Pancreas (tissue), 10 donors: ENCODE data around the gene IL26. TPM values are rescaled to one million over a fixed set of nuclear protein-coding genes. Genes with fewer than 3 reads are reported as not detected.

Source experiments
- ATAC-seq, 4 donors: fragments of 200-7000 bp; cut with Tn5 transposase; one replicate each; pipeline versions ENCODE4 v1.8.0 to v1.9.1; 2020; ENCODE audit warnings: mild to moderate bottlenecking in 4 of 4, moderate library complexity in 4 of 4
- DNase-seq, 6 donors: peaks; one replicate each; pipeline ENCODE4 v3.0.0-alpha.2; 2020
- FAIRE-seq: peaks from 2 replicates; lab custom pipeline; 2012; peaks lifted over from hg19 to GRCh38; lab: Jason Lieb, UNC
- H3K27ac ChIP-seq, 4 donors: fragments of 200-600 bp; sonication (generic); 1 replicate in 3 of 4; 2 replicates in 1 of 4; pipeline versions ENCODE4 v1.5.0 to v1.8.0; 2020
- H3K27me3 ChIP-seq, 4 donors: fragments of 200-600 bp; one replicate each; pipeline ENCODE4 v1.8.0; 2021
- H3K36me3 ChIP-seq, 3 donors: fragments of 200-600 bp; sonication (generic) in 1 of 3; one replicate each; pipeline versions ENCODE4 v1.5.0 to v1.8.0; 2020 to 2021
- H3K4me1 ChIP-seq, 3 donors: fragments of 200-600 bp; one replicate each; pipeline ENCODE4 v1.8.0; 2021
- H3K4me3 ChIP-seq, 4 donors: fragments of 200-600 bp; sonication (generic) in 2 of 4; one replicate each; pipeline versions ENCODE4 v1.5.0 to v1.8.0; 2020 to 2021
- H3K9me3 ChIP-seq, 4 donors: fragments of 200-600 bp; one replicate each; pipeline ENCODE4 v1.8.0; 2021
- WGBS, 2 donors: extraction: QIAGEN DNeasy Blood & Tissue Kit; methylation state at CpG; one replicate each; pipeline ENCODE4 v1.1.7; 2013; 5-methylcytosine and 5-hydroxymethylcytosine counted together
- intact Hi-C, 3 donors: fragments of 100-400 bp; cut with DNase I; formaldehyde crosslinking; loops; one replicate each; pipeline versions ENCODE4 v1.11.1 to v1.14.2; 2022
- polyA plus RNA-seq, 2 donors: library from polyadenylated mRNA; stranded (reverse); fragments of 200-250 nt; gene quantifications; one replicate each; pipeline ENCODE4 v1.2.3, GENCODE V29; 2013
- total RNA-seq, 6 donors: library from RNA; stranded (reverse); fragmentation: NEBNext Ultra II Directional in 4 of 6; extraction: Animal tissue kit (Norgen Biotek cat#: 25700) in 4 of 6; gene quantifications; one replicate each; pipeline versions ENCODE4 v1.2.1 to v1.2.4, GENCODE V29; 2021 to 2023
- TF ChIP-seq, protein P1 (sequence below), 4 donors: fragments of 200-600 bp; sonication (generic) in 3 of 4; IDR thresholded peaks; one replicate each; pipeline versions ENCODE4 v1.5.0 to v1.8.0; 2021; ENCODE audit warnings: antibody characterized with exemption in 4 of 4
- donor health status: healthy with polysubstance abuse.
- donor health status: DM: no; HTN: no; CAD: no; lungs with moderate emphysema.
- donor health status: DM: no; HTN: no; CAD: no.
- donor health status: control.
- donor health status: control.
- donor health status: Bipolar disorder and iron deficiency.
- donor health status: DM: yes; HTN: yes; CAD: no.
- donor health status: DM: no; HTN: no; CAD: no.
- donor health status: DM: no; HTN: no; CAD: no.
- donor health status: DM: yes; HTN: yes; CAD: no.

IL26 gene
- total and polyA plus RNA-seq, 8 donors, result not detected

DNA sequence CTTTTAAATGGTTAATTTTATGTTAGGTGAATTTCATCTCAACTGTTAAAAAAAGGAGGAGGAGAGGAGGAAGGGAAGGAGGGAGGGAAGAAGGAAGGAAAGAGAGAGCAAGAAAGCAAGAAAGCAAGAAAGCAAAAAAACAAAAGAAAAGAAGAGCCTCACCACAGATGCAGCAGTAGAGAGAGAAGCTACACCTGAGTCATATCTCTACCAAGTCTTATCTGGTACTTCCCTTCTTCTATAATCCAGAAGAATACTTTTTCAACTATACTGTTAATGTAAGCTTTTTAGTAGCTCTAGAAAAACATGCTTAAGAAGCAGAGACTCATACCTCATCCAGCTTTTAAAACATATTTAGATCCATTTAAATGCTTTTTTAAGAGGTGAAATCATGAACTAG lies 5.6 kb upstream of the IL26 start:
- no peak overlapping the region for H3K4me3 ChIP-seq
- TF ChIP-seq, protein P1, sequence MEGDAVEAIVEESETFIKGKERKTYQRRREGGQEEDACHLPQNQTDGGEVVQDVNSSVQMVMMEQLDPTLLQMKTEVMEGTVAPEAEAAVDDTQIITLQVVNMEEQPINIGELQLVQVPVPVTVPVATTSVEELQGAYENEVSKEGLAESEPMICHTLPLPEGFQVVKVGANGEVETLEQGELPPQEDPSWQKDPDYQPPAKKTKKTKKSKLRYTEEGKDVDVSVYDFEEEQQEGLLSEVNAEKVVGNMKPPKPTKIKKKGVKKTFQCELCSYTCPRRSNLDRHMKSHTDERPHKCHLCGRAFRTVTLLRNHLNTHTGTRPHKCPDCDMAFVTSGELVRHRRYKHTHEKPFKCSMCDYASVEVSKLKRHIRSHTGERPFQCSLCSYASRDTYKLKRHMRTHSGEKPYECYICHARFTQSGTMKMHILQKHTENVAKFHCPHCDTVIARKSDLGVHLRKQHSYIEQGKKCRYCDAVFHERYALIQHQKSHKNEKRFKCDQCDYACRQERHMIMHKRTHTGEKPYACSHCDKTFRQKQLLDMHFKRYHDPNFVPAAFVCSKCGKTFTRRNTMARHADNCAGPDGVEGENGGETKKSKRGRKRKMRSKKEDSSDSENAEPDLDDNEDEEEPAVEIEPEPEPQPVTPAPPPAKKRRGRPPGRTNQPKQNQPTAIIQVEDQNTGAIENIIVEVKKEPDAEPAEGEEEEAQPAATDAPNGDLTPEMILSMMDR (IDR thresholded peaks at IDR 0.05), result no peak
- peaks cover 0 to 4% (median 0%) of the 10 kb centered on the region in 3 donors for H3K4me1 ChIP-seq
- H3K27ac ChIP-seq, result no peak overlapping the region
- FAIRE-seq (no peak), ATAC-seq (no peak), DNase-seq (no peak)
- no peaks in the 10 kb centered on the region for H3K36me3 ChIP-seq
- H3K9me3 ChIP-seq, result no peaks in the 10 kb centered on the region
- intact Hi-C loops, result no loop called here
- H3K27me3 ChIP-seq, result no peaks in the 10 kb centered on the region

DNA sequence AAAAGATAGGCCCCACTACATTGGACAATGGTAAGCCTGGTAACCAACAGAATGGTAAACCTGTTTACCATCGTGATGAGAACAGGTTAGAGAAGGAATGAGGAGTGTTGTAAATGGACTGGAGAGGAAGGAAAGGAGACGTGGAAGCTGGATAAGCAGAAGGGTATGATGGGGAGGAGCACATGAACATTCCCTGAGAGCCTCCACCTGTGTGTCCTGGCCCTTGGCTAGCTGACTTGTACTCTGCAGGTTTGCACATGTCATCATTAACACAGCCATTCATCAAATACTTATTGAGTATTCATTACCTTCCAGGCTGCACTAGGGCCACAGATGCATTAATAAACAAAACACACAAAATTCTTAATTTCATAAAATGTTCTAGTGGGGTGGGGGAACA lies 4.3 kb upstream of the IL26 start:
- FAIRE-seq (no peak), DNase-seq (no peak), ATAC-seq (no peak)
- TF ChIP-seq, protein P1 (IDR thresholded peaks at IDR 0.05), result no peak
- no peaks in the 10 kb centered on the region for H3K9me3 ChIP-seq
- no peaks in the 10 kb centered on the region for H3K27me3 ChIP-seq
- H3K36me3 ChIP-seq, result no peaks in the 10 kb centered on the region
- 67 to 78% methylated on average over 2 of the region's 2 CpGs for WGBS, 2 donors
- intact Hi-C loops, result loop anchor here in 1 of 3 donors (10.0 kb wide), 1 partner anchor 85 kb away; no protein-coding TSS in a partner anchor
- no peak overlapping the region for H3K27ac ChIP-seq
- H3K4me3 ChIP-seq, result no peak overlapping the region
- H3K4me1 ChIP-seq, result no peaks in the 10 kb centered on the region

DNA sequence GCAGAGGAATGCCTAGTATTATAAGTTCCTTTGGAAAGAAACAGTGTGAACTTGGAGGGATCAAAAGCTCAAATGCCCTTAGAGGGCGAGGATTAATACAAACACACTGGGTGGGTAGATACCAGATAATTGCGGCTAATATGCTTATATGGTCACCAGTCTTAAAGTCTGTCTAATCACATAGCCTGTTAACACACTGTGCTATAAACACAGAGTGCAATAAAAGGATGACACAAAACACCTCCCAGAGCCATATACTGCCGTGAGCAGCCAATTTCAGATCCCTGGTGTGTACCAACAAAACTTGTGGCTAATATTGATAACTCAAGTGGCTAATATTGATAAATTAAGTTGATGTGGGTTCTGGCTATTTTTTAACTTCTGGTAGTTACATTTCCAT lies 1.7 kb upstream of the IL26 start:
- Histone ChIP-seq H3K4me3 (no peak overlapping the region), H3K9me3 (no peaks in the 10 kb centered on the region), H3K36me3 (no peaks in the 10 kb centered on the region), H3K27me3 (no peaks in the 10 kb centered on the region), H3K4me1 (no peaks in the 10 kb centered on the region), H3K27ac (no peak overlapping the region)
- TF ChIP-seq, protein P1 (IDR thresholded peaks at IDR 0.05), result no peak
- intact Hi-C loops, result loop anchor here in 1 of 3 donors (10.0 kb wide), 1 partner anchor 87 kb away; no protein-coding TSS in a partner anchor
- WGBS, 2 donors, result 61 to 81% methylated on average over 3 of the region's 3 CpGs
- no peak for ATAC-seq
- DNase-seq, result no peak
- no peak for FAIRE-seq

DNA sequence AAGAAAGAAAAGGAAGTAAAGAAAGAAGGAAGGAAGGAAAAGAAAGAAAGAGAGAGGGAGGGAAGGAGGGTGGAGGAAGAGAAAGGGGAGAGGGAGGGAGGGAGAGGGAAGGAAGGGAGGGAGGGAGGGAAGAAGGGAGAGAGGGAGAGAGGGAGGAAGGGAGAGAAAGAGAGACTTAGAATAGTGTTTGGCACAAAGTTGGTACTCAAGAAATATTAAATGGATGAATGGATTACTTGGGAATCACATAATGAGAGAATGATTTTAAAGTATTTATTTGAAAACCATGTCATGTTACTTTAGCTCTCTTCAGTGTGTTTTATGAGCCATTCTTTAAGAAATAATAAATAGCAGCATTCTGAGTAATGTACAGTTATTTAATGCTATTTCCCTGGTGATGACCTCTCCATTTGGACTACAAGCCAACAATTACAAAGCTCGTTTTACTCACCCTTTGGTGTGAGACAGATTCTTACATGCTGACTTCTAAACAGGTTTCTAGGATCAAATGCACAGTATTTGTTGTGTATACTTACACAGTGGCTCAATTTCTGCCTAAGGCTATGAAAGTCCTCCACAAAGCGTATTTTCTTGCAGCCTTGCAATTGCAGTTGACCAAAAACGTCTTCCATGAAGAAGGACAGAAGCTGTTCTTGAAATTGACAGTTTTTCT lies 861 bp downstream of the IL26 start:
- Histone ChIP-seq H3K27ac (no peak overlapping the region), H3K27me3 (no peaks in the 10 kb centered on the region), H3K36me3 (no peaks in the 10 kb centered on the region), H3K4me1 (no peaks in the 10 kb centered on the region), H3K9me3 (no peaks in the 10 kb centered on the region), H3K4me3 (no peak overlapping the region)
- TF ChIP-seq, protein P1 (IDR thresholded peaks at IDR 0.05), result no peak
- no peak for DNase-seq
- 54 to 60% methylated on average over 3 of the region's 3 CpGs for WGBS, 2 donors
- no peak for FAIRE-seq
- intact Hi-C loops, result loop anchor here (5.0 to 10.0 kb wide), 3 partner anchors 83 to 93 kb away; no protein-coding TSS in a partner anchor
- no peak for ATAC-seq
